22Rv1 (cell line): Measurements from ENCODE around the gene ARRDC3.

Experiments
- CTCF ChIP-seq: fragments of 450-650 bp; IDR thresholded peaks from 2 replicates; pipeline ENCODE4 v1.5.1; 2017; ENCODE audit warnings: mild to moderate bottlenecking
- ZFX ChIP-seq: fragments of 450-650 bp; IDR thresholded peaks from 2 replicates; pipeline ENCODE4 v1.6.1; 2017; ENCODE audit warnings: antibody characterized with exemption, borderline replicate concordance

- TF ChIP-seq CTCF (no peak), ZFX (no peak)
These were observed 15.0 kb downstream of the ARRDC3 start for GRCh38 chr5:91367908-91368648.
